LNCAP (cell line): Measurements from ENCODE around the gene HSPG2.
A peak's percentile ranks its signal among the peaks of the same experiment; 100 is the strongest.
"Not testable (repeated sequence)": the region's sequence is repeated elsewhere in the genome, so short reads cannot be mapped to it uniquely, and the experiment has no call there.

Experiments used
- CTCF ChIP-seq: fragments of 450-650 bp; IDR thresholded peaks from 2 replicates; pipeline ENCODE4 v1.5.1; 2017; ENCODE audit warnings: mild to moderate bottlenecking

Gene HSPG2

GRCh38 chr1:21937034-21937371, at the start of gene HSPG2:
Gene HSPG2, minus strand, starts transcription at chr1:21937310. Its CDS starts 93 bp downstream, at chr1:21937217.
- no peak for TF ChIP-seq CTCF

GRCh38 chr1:21976703-21977239, 39.7 kb upstream of the HSPG2 start, which contains the start of gene CELA3B:
Gene CELA3B, plus strand, starts transcription at chr1:21977022. Its CDS starts 18 bp downstream, at chr1:21977040.
- TF ChIP-seq CTCF: not testable (repeated sequence)

- TF ChIP-seq CTCF: no peak
These were observed 29.3 kb upstream of the HSPG2 start for GRCh38 chr1:21966247-21967000.

GRCh38 chr1:21963477-21964217, 26.5 kb upstream of the HSPG2 start:
- TF ChIP-seq CTCF: peak; percentile 60

- no peak for TF ChIP-seq CTCF
These were observed 24.7 kb upstream of the HSPG2 start for GRCh38 chr1:21961799-21962198.

- TF ChIP-seq CTCF: no peak
These were observed 24.2 kb upstream of the HSPG2 start for GRCh38 chr1:21961337-21961736.

GRCh38 chr1:21956720-21957552, 19.8 kb upstream of the HSPG2 start:
- no peak for TF ChIP-seq CTCF
